AG04449 (cell line): ENCODE results near the gene CACNA1I.
A peak's percentile ranks its signal among the peaks of the same experiment; 100 is the strongest.

ENCODE experiments used
- CTCF ChIA-PET: fragments of 350-600 bp; formaldehyde crosslinking; extraction: SDS; loops from one replicate; lab custom pipeline; 2021; ENCODE audit warnings: antibody characterized with exemption; lab: Yijun Ruan, JAX
- POLR2A ChIA-PET: fragments of 400-600, 350-600 bp; formaldehyde crosslinking; extraction: SDS; loops from one replicate; lab custom pipeline; 2020; ENCODE audit warnings: antibody characterized with exemption, inconsistent platforms; lab: Yijun Ruan, JAX
- DNase-seq: peaks from one replicate; pipeline ENCODE4 v3.0.0-alpha.2; 2010; ENCODE audit warnings: low read depth, low spot score
- H3K4me3 ChIP-seq: 2 replicates; pipeline ENCODE4 v1.5.1; 2011; ENCODE audit warnings: low read depth, mild to moderate bottlenecking, control low read depth, low read length
- CTCF ChIP-seq: IDR thresholded peaks from one replicate; pipeline ENCODE4 v1.5.1; 2011; ENCODE audit warnings: mild to moderate bottlenecking, moderate library complexity, low read length, control low read depth, inconsistent platforms; ENCODE audit not compliant: insufficient read depth; ENCODE audit errors: missing control alignments

The CACNA1I gene

GRCh38 chr22:39569066-39569465 lies 1.5 kb upstream of the CACNA1I start:
- ChIA-PET CTCF (interaction anchor here (1.1 kb wide), 1 partner anchor 456 kb away, joined by 3 read pairs; no protein-coding TSS in a partner anchor), POLR2A (no interaction called here)
- H3K4me3 ChIP-seq, result no peak overlapping the region
- DNase-seq, result no peak
- no peak for TF ChIP-seq CTCF

- ChIA-PET CTCF (interaction anchor here (1.6 kb wide), 1 partner anchor 9 kb away, joined by 4 read pairs; no protein-coding TSS in a partner anchor), POLR2A (no interaction called here)
- no peak for DNase-seq
- H3K4me3 ChIP-seq, result no peak overlapping the region
- no peak for TF ChIP-seq CTCF
These were observed 327 bp upstream of the CACNA1I start for GRCh38 chr22:39570226-39570625.

GRCh38 chr22:39571538-39571937 lies 985 bp downstream of the CACNA1I start:
- ChIA-PET POLR2A (no interaction called here), CTCF (no interaction called here)
- no peak overlapping the region for H3K4me3 ChIP-seq
- TF ChIP-seq CTCF, result no peak
- DNase-seq, result no peak

- CTCF ChIA-PET, result interaction anchor here (0.9 to 1.6 kb wide), 7 partner anchors 13 to 450 kb away, joined by 3 to 9 read pairs (median 5); no protein-coding TSS in a partner anchor
- peak; percentile 23 for DNase-seq
- POLR2A ChIA-PET, result interaction anchor here (0.9 kb wide), 1 partner anchor 40 kb away, joined by 3 read pairs; no protein-coding TSS in a partner anchor
- no peak for TF ChIP-seq CTCF
- H3K4me3 ChIP-seq, result no peak overlapping the region
These were observed 4.4 kb downstream of the CACNA1I start for GRCh38 chr22:39574779-39575551.

GRCh38 chr22:39575552-39575825 lies 4.9 kb downstream of the CACNA1I start:
- POLR2A ChIA-PET, result no interaction called here
- CTCF ChIA-PET, result interaction anchor here (1.3 to 1.6 kb wide), 3 partner anchors 15 to 449 kb away, joined by 3 to 6 read pairs (median 5); no protein-coding TSS in a partner anchor

More at GRCh38 chr22:39575552-39575825, 4.9 kb downstream of the CACNA1I start:
- no peak overlapping the region for H3K4me3 ChIP-seq
- no peak for DNase-seq
- no peak for TF ChIP-seq CTCF
